Endothelial cell of umbilical vein (primary cell): Measurements from ENCODE around the gene SHC4.

ENCODE experiments used
- POLR2A ChIP-seq: IDR thresholded peaks from 2 replicates; pipeline ENCODE4 v1.6.1; 2012; ENCODE audit warnings: low read depth, mild to moderate bottlenecking, control low read depth, low read length
- TF ChIP-seq, protein P1 (sequence below), 2 donors: IDR thresholded peaks; 1 replicate in 1 of 2; 2 replicates in 1 of 2; pipeline ENCODE4 v1.5.1; 2011; ENCODE audit warnings: low read length in 2 of 2, mild to moderate bottlenecking in 2 of 2, moderate library complexity in 2 of 2, control low read depth in 1 of 2, inconsistent platforms in 1 of 2, low read depth in 1 of 2; ENCODE audit not compliant: insufficient read depth in 1 of 2; ENCODE audit errors: extremely low read depth in 1 of 2

DNA sequence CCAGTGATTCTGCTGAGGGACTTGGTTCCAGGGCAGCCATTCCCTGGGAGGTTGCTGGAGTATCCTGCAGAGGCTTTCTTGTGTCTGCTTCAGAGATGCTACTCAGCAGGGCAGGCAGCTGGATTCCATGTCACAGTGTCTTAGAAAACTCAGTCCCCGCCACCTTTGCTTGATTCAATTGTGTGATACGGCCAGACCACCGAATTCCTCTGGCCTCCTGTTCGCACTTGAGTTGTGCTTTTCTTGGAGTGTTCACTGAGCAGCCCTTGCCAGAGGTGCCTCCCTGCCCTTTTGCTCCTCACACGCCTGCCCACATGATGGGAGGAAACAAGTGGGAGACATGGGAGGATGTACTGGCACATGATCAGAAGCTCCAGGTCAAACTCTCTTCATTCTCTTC, 19.6 kb upstream of the SHC4 start:
- TF ChIP-seq POLR2A: no peak
- TF ChIP-seq, protein P1, sequence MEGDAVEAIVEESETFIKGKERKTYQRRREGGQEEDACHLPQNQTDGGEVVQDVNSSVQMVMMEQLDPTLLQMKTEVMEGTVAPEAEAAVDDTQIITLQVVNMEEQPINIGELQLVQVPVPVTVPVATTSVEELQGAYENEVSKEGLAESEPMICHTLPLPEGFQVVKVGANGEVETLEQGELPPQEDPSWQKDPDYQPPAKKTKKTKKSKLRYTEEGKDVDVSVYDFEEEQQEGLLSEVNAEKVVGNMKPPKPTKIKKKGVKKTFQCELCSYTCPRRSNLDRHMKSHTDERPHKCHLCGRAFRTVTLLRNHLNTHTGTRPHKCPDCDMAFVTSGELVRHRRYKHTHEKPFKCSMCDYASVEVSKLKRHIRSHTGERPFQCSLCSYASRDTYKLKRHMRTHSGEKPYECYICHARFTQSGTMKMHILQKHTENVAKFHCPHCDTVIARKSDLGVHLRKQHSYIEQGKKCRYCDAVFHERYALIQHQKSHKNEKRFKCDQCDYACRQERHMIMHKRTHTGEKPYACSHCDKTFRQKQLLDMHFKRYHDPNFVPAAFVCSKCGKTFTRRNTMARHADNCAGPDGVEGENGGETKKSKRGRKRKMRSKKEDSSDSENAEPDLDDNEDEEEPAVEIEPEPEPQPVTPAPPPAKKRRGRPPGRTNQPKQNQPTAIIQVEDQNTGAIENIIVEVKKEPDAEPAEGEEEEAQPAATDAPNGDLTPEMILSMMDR (IDR thresholded peaks at IDR 0.05; ENCODE audit: extremely low read depth in 1 of 2, insufficient read depth in 1 of 2, low read depth in 1 of 2, low read length in 2 of 2): no peak
